D721Med (cell line): ENCODE data around the gene C19orf73.

Source experiments
- DNase-seq: peaks from one replicate; pipeline ENCODE4 v3.0.0; 2011; ENCODE audit warnings: low spot score; ENCODE audit not compliant: insufficient read length
- FAIRE-seq: peaks from 2 replicates; lab custom pipeline; 2011; peaks lifted over from hg19 to GRCh38; lab: Jason Lieb, UNC
- CTCF ChIP-seq: IDR thresholded peaks from 2 replicates; pipeline ENCODE4 v1.5.1; 2012; ENCODE audit warnings: mild to moderate bottlenecking, control low read depth; ENCODE audit not compliant: insufficient read depth; ENCODE audit errors: missing control alignments

Gene C19orf73

GRCh38 chr19:49135686-49136085 is 16.7 kb upstream of the C19orf73 start:
- DNase-seq (no peak), FAIRE-seq (no peak)
- no peak for TF ChIP-seq CTCF

- TF ChIP-seq CTCF: no peak
- FAIRE-seq: no peak
- no peak for DNase-seq
Measured at GRCh38 chr19:49133621-49134454, 14.9 kb upstream of the C19orf73 start.

GRCh38 chr19:49132974-49133609 is 14.1 kb upstream of the C19orf73 start:
- no peak for TF ChIP-seq CTCF
- FAIRE-seq (no peak), DNase-seq (no peak)

GRCh38 chr19:49130325-49130724 is 11.4 kb upstream of the C19orf73 start:
- FAIRE-seq (no peak), DNase-seq (no peak)
- no peak for TF ChIP-seq CTCF

GRCh38 chr19:49129238-49129583 is 10.3 kb upstream of the C19orf73 start:
- DNase-seq (no peak), FAIRE-seq (no peak)
- no peak for TF ChIP-seq CTCF

- DNase-seq (no peak), FAIRE-seq (no peak)
- TF ChIP-seq CTCF: no peak
Measured at GRCh38 chr19:49128545-49129237, 9.7 kb upstream of the C19orf73 start.
